NCI-H510A (cell line): ENCODE results near the gene MARK3.

Experiments used
- DNase-seq: peaks from one replicate; lab custom pipeline; 2025; lab: John Stamatoyannopoulos, UW

The MARK3 gene

GRCh38 chr14:103527408-103528145 lies 142.4 kb downstream of the MARK3 start:
- no peak for DNase-seq

GRCh38 chr14:103528146-103528586 lies 143.0 kb downstream of the MARK3 start:
- no peak for DNase-seq

- peak; percentile 90 for DNase-seq
Observed at GRCh38 chr14:103528587-103529382, 143.6 kb downstream of the MARK3 start, which contains the start of gene TRMT61A. TRMT61A (plus strand) TSS chr14:103529196; CDS start chr14:103529979, 783 bp downstream.

- DNase-seq = no peak
Observed at GRCh38 chr14:103529383-103530365, 144.5 kb downstream of the MARK3 start.

- no peak for DNase-seq
Observed at GRCh38 chr14:103530390-103530789, 145.2 kb downstream of the MARK3 start.

- DNase-seq = no peak
Observed at GRCh38 chr14:103530831-103531230, 145.6 kb downstream of the MARK3 start.

- no peak for DNase-seq
Observed at GRCh38 chr14:103531421-103532215, 146.4 kb downstream of the MARK3 start.

GRCh38 chr14:103532216-103533136 lies 147.3 kb downstream of the MARK3 start:
- no peak for DNase-seq

- DNase-seq = no peak
Observed at GRCh38 chr14:103533137-103533998, 148.2 kb downstream of the MARK3 start.

- no peak for DNase-seq
Observed at GRCh38 chr14:103533999-103534575, 148.9 kb downstream of the MARK3 start.

GRCh38 chr14:103534576-103535061 lies 149.4 kb downstream of the MARK3 start:
- DNase-seq = no peak

- DNase-seq = no peak
Observed at GRCh38 chr14:103535081-103535890, 150.1 kb downstream of the MARK3 start.

- DNase-seq = no peak
Observed at GRCh38 chr14:103535891-103536565, 150.8 kb downstream of the MARK3 start.

GRCh38 chr14:103536693-103537092 lies 151.5 kb downstream of the MARK3 start:
- DNase-seq = no peak

- no peak for DNase-seq
Observed at GRCh38 chr14:103537175-103537990, 152.2 kb downstream of the MARK3 start.
